ENCODE results near the gene SLC6A11.

DNA sequence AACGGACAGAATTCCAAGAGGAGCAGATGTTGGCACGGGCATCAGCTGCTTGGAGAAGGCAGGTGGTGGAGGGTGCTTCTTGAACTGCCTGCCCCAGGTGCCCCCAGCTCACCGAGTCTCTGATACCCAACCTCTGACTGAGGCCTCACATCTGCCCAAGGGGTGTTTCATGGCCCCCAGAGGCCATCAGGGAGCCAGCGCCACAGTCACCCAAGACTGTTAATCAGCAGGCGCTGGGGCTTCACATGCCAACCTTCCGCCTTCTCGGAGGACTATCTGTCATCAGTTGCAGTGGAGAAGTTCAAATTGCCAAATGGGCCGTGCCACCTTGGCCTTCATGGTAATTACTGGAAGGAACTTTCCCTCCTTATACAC is 114.6 kb downstream of the SLC6A11 start:
- TF ChIP-seq, protein P1, sequence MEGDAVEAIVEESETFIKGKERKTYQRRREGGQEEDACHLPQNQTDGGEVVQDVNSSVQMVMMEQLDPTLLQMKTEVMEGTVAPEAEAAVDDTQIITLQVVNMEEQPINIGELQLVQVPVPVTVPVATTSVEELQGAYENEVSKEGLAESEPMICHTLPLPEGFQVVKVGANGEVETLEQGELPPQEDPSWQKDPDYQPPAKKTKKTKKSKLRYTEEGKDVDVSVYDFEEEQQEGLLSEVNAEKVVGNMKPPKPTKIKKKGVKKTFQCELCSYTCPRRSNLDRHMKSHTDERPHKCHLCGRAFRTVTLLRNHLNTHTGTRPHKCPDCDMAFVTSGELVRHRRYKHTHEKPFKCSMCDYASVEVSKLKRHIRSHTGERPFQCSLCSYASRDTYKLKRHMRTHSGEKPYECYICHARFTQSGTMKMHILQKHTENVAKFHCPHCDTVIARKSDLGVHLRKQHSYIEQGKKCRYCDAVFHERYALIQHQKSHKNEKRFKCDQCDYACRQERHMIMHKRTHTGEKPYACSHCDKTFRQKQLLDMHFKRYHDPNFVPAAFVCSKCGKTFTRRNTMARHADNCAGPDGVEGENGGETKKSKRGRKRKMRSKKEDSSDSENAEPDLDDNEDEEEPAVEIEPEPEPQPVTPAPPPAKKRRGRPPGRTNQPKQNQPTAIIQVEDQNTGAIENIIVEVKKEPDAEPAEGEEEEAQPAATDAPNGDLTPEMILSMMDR (IDR thresholded peaks at IDR 0.05): no peak
- TF ChIP-seq POLR2A (IDR thresholded peaks at IDR 0.05): no peak
